Measurements from ENCODE around the gene LRRC58. TPM values are rescaled to one million over a fixed set of nuclear protein-coding genes. Genes with fewer than 3 reads are reported as not detected.

LRRC58 gene
- total RNA-seq, 6 experiments from 2014 or later, result 14.2 to 17.9 (median 16.3) TPM

DNA sequence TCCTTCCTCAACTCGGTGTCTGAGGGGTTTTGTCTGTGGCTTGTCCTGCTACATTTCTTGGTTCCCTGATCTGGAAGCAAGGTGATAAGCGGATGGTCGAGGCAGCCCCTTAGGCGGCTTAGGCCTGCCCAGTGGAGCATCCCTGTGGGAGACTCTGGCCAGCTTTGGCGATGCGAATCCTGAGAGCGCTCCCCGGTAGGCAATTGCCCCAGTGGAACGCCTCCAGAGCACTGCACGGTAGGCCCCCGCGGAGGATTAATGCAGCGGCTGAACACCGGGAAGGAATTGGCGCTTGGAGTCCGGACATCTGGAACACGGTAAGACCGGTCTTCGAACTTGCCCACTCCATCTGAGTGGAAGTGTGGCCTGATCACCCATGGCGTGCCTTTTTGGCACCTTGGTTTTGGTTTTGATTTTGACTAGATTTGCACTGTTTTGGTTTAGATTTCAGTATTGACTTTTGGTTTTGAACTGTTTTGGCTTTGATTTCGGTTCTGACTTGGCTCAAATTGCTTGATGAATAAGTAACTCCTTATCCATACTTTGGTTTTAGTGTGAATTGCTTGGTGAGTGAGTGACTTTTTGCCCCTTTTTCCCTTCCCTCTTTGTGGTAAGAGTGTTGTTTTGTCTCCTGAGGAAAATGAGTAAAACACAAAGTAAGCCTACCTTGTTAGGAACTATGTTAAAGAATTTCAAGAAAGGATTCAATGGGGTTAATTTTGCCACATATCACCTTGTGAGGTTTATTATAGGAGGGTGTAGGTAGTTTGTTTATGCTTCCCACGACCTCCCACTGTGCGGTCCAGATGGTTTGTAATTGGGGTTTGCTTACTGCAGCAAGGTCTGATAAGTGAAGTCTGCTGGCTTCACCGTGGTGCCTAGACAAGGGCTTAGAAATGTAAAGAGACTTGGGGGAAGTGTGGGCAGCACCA, 37.0 kb downstream of the LRRC58 start:
- Mint-ChIP-seq H3K4me1 (ENCODE audit: low read depth) (no peaks in the 10 kb centered on the region), H3K36me3 (ENCODE audit: low read depth) (peaks cover 13% of the 10 kb centered on the region), H3K9me3 (peaks cover 10% of the 10 kb centered on the region), H3K4me3 (no peak overlapping the region), H3K27ac (no peak overlapping the region), H3K27me3 (ENCODE audit: insufficient read depth) (peaks cover 2% of the 10 kb centered on the region; the same call in 1 of the 2 replicates)
- TF ChIP-seq CTCF (IDR thresholded peaks at IDR 0.05), result no peak
- no peak for DNase-seq

GRCh38 chr3:120306519-120307455, 42.4 kb downstream of the LRRC58 start:
- DNase-seq, result no peak
- H3K4me1 Mint-ChIP-seq (ENCODE audit: low read depth), result no peaks in the 10 kb centered on the region
- no peaks in the 10 kb centered on the region for H3K36me3 Mint-ChIP-seq (ENCODE audit: low read depth)
- no peaks in the 10 kb centered on the region for H3K9me3 Mint-ChIP-seq
- H3K27ac Mint-ChIP-seq, result no peak overlapping the region
- TF ChIP-seq CTCF (IDR thresholded peaks at IDR 0.05), result no peak
- no peak overlapping the region for H3K4me3 Mint-ChIP-seq
- H3K27me3 Mint-ChIP-seq (ENCODE audit: insufficient read depth), result peaks cover 2% of the 10 kb centered on the region; the same call in 1 of the 2 replicates

DNA sequence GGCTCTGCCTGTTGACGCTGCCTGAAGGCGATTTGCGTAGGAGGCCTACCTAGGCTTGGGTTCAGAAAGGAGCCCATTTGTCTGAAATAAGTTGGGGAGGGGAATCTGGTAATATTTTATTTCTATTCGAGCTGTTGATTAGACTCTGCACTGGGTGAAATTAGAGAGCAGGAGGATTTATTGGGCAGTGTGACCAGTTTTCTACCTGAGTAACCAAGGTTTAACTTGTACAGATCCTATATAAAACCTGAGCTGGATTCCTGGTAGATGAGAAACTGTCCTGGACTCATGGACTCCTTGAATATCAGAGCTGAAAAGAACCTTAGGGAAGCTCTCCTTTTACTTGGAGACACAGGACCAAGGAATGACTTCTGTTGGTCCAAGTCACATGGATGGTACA, 44.5 kb downstream of the LRRC58 start:
- Mint-ChIP-seq H3K36me3 (ENCODE audit: low read depth) (no peaks in the 10 kb centered on the region), H3K27me3 (ENCODE audit: insufficient read depth) (peaks cover 1% of the 10 kb centered on the region; the same call in 1 of the 2 replicates), H3K27ac (no peak overlapping the region), H3K4me3 (no peak overlapping the region), H3K4me1 (ENCODE audit: low read depth) (no peaks in the 10 kb centered on the region), H3K9me3 (no peaks in the 10 kb centered on the region)
- DNase-seq, result no peak
- no peak for TF ChIP-seq CTCF (IDR thresholded peaks at IDR 0.05)

GRCh38 chr3:120302361-120302760, 46.8 kb downstream of the LRRC58 start:
- H3K4me1 Mint-ChIP-seq (ENCODE audit: low read depth), result no peaks in the 10 kb centered on the region
- TF ChIP-seq CTCF (IDR thresholded peaks at IDR 0.05), result no peak
- H3K36me3 Mint-ChIP-seq (ENCODE audit: low read depth), result no peaks in the 10 kb centered on the region
- no peak overlapping the region for H3K27ac Mint-ChIP-seq
- H3K9me3 Mint-ChIP-seq, result no peaks in the 10 kb centered on the region
- no peaks in the 10 kb centered on the region for H3K27me3 Mint-ChIP-seq (ENCODE audit: insufficient read depth)
- no peak overlapping the region for H3K4me3 Mint-ChIP-seq
- DNase-seq, result no peak

DNA sequence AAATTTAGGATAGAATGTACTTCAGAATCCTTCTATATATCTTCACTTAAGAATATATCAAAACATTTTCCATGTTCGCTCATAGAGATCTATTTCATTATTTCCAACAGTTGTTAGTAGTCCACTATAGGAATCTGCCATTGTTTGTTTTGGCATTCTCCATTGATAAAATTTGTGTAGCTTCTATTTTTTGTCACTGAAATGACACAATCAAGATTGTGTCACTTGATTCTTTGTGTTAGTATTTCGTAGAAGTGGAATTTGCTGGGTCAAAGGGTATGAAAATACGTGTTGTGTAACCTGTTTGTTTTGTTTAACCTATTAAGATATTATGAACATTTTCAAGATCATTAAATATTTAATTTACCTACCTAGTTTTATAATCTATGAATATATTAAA, 48.2 kb downstream of the LRRC58 start:
- Mint-ChIP-seq H3K4me3 (no peak overlapping the region), H3K9me3 (no peaks in the 10 kb centered on the region), H3K4me1 (ENCODE audit: low read depth) (no peaks in the 10 kb centered on the region), H3K27me3 (ENCODE audit: insufficient read depth) (peaks cover 5% of the 10 kb centered on the region; the same call in 1 of the 2 replicates), H3K36me3 (ENCODE audit: low read depth) (no peaks in the 10 kb centered on the region), H3K27ac (no peak overlapping the region)
- TF ChIP-seq CTCF (IDR thresholded peaks at IDR 0.05), result no peak
- no peak for DNase-seq

All from HFFc6 (cell line).